Left renal cortex interstitium (tissue), 4 donors: ENCODE measurements around the gene HTR3B. TPM values are rescaled to one million over a fixed set of nuclear protein-coding genes. Genes with fewer than 3 reads are reported as not detected.
"Not testable (repeated sequence)": the region's sequence is repeated elsewhere in the genome, so short reads cannot be mapped to it uniquely, and the experiment has no call there.

ENCODE experiments used
- DNase-seq, 4 donors: peaks; one replicate each; pipeline ENCODE4 v3.0.0-alpha.2; 2013; ENCODE audit warnings: low read depth in 4 of 4, low spot score in 2 of 4, missing footprints in 1 of 4
- polyA plus RNA-seq, 4 donors: library from polyadenylated mRNA; unstranded; fragments of 120-200 nt; gene quantifications; one replicate each; pipeline ENCODE4 v1.2.1, GENCODE V29; 2013; ENCODE audit not compliant: insufficient read length in 4 of 4

HTR3B gene
- polyA plus RNA-seq, 4 donors = 0.08 to 0.17 (median 0.08) TPM

GRCh38 chr11:113937918-113938317 is 33.3 kb downstream of the HTR3B start:
- DNase-seq = no peak

GRCh38 chr11:113942256-113942655 is 37.7 kb downstream of the HTR3B start:
- no peak for DNase-seq

GRCh38 chr11:113946162-113946561 is 41.6 kb downstream of the HTR3B start:
- DNase-seq = not testable (repeated sequence)

GRCh38 chr11:113947994-113948393 is 43.4 kb downstream of the HTR3B start:
- no peak for DNase-seq

GRCh38 chr11:113949891-113950290 is 45.3 kb downstream of the HTR3B start:
- no peak for DNase-seq

- no peak for DNase-seq
Observed at GRCh38 chr11:113951537-113951936, 46.9 kb downstream of the HTR3B start.

GRCh38 chr11:113952070-113952469 is 47.5 kb downstream of the HTR3B start:
- DNase-seq = no peak

- DNase-seq = no peak
Observed at GRCh38 chr11:113952588-113952987, 48.0 kb downstream of the HTR3B start.

GRCh38 chr11:113954235-113954634 is 49.6 kb downstream of the HTR3B start:
- DNase-seq = no peak

GRCh38 chr11:113956986-113957385 is 52.4 kb downstream of the HTR3B start:
- no peak for DNase-seq

- DNase-seq = no peak
Observed at GRCh38 chr11:113960702-113961330, 56.2 kb downstream of the HTR3B start.

GRCh38 chr11:113967361-113967760 is 62.8 kb downstream of the HTR3B start:
- DNase-seq = no peak

GRCh38 chr11:113971506-113972195 is 67.1 kb downstream of the HTR3B start:
- no peak for DNase-seq

GRCh38 chr11:113974741-113975470 is 70.3 kb downstream of the HTR3B start, which contains the start of gene HTR3A:
TSS of gene HTR3A (plus strand) at chr11:113975108. CDS start at chr11:113975326, 218 bp downstream.
- peak; percentile 52 to 85 (median 64) for DNase-seq

GRCh38 chr11:113977071-113977490 is 72.5 kb downstream of the HTR3B start:
- no peak for DNase-seq

GRCh38 chr11:113977701-113978100 is 73.1 kb downstream of the HTR3B start:
- no peak for DNase-seq

GRCh38 chr11:113979431-113979830 is 74.8 kb downstream of the HTR3B start:
- DNase-seq = no peak

- no peak for DNase-seq
Observed at GRCh38 chr11:113980785-113981184, 76.2 kb downstream of the HTR3B start.

GRCh38 chr11:113982306-113982705 is 77.7 kb downstream of the HTR3B start:
- DNase-seq = no peak

GRCh38 chr11:113984781-113985180 is 80.2 kb downstream of the HTR3B start:
- no peak for DNase-seq

GRCh38 chr11:113985906-113986305 is 81.3 kb downstream of the HTR3B start:
- DNase-seq = no peak
